Measurements from ENCODE around the gene SLC25A22. TPM values are rescaled to one million over a fixed set of nuclear protein-coding genes. Genes with fewer than 3 reads are reported as not detected.

The SLC25A22 gene
- polyA plus RNA-seq (2013, experiment 1 of 4), result 48.0 TPM
- 45.1 TPM for polyA plus RNA-seq (2013, experiment 2 of 4)
- 34.8 TPM for polyA plus RNA-seq (2013, experiment 3 of 4)
- 39.4 TPM for polyA plus RNA-seq (2013, experiment 4 of 4)

DNA sequence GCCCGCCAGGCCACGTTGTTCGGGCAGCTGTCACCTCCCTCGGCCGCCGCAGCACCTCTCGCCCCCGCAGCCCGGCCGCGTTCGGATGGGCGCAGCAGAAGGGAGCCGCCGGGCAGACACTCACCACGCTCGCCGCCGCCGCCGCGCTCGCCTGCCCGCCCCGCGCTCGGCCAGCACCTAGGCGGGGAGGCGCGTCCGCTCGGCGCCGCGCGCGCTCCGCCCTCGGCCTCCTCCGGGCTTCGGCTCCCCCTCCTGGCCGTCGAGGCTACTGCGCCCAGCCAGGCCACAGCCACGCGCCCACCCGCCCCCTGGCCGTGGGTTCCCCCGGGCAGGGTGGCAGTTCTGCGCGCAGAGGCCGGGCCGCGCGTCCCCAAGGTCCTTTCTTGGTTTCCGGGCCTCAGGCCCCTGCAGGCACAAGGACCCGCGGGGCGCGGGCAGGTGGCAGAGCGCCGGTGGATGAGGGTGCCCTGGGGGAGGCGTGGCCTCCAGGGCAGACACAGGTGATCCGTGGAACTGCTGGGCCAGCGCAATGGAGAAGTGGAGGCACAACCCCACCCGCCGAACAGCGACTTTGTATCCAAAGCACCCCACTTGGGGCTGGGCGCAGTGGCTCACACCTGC, at the start of gene SLC25A22:
SLC25A22 (minus strand) TSS at position 189 of the 621 bp plus-strand sequence. CDS start 3,275 bp downstream, outside the sequence.
- Histone ChIP-seq H3K36me3 (ENCODE audit: control insufficient read depth, insufficient read depth, low read length) (peaks cover 8% of the 10 kb centered on the region), H3K9me3 (ENCODE audit: control insufficient read depth, low read length) (no peaks in the 10 kb centered on the region), H3K4me1 (ENCODE audit: control insufficient read depth, insufficient read depth, low read length) (peaks cover 14% of the 10 kb centered on the region), H3K4me3 (ENCODE audit: insufficient read depth, low read depth, low read length) (peak within 1 kb of the TSS; percentile 72), H3K27me3 (ENCODE audit: control insufficient read depth, insufficient read depth, low read length, poor library complexity, severe bottlenecking) (no peaks in the 10 kb centered on the region), H3K27ac (ENCODE audit: insufficient read depth, low read depth, low read length, poor library complexity, severe bottlenecking) (peak within 1 kb of the TSS; percentile 52)
- WGBS, 2 experiments, result 9 to 10% methylated on average over 69 of the region's 69 CpGs

DNA sequence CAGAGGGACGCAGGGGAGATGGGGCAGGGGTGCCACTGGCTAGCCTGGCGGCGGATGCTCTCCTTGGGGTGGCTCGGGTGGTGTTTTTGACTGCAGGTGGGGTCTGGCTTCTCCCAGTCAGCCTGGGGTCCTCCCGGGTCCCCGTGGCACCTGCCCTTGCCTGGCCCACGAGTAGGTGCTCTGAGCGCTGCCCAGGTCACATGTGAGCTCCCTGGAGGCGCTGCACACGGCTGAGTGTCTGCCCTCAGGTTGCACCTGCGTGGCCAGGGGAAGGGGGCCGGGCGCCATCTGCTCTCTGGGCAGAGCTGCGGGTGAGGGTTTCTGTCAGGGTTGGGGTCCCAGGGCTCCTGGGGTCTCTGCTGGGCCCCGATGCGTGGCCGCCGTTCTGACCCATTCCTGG, 49.8 kb upstream of the SLC25A22 start:
- Histone ChIP-seq H3K4me3 (ENCODE audit: insufficient read depth, low read depth, low read length) (no peak overlapping the region), H3K9me3 (ENCODE audit: control insufficient read depth, low read length) (no peaks in the 10 kb centered on the region)
- 89 to 92% methylated on average over 18 of the region's 18 CpGs for WGBS, 2 experiments

DNA sequence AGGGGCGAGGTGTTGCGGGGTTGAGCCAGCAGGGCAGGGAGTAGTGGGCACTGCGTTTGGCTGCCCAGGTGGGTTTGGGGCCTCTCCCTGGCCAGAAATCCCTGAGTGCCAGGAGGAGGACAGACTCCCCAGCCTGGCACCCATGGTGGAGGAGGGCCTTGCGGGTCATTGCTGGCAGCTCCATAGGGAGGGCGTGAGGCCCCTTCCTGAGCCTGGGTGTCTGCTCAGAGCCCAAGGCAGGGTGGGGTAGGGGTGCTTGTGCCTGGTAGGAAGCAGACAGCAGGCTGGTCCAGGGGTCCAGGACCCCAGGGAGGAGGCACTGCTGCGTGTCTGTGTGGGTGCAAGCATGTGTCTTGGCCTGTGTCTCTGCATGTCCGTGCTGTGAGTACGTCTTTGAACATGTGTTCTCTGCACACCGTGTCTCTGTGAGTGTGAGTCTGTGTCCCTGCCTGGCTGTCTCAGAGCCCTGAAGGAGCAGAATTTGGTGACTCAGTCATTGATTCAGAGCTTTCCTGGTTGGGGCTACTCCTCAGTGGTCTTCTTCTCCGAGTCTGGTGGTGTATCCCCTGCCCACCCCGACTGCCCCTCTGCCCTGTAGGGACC, 48.5 kb upstream of the SLC25A22 start:
- Histone ChIP-seq H3K4me3 (ENCODE audit: insufficient read depth, low read depth, low read length) (no peak overlapping the region), H3K4me1 (ENCODE audit: control insufficient read depth, insufficient read depth, low read length) (peaks cover 48% of the 10 kb centered on the region), H3K9me3 (ENCODE audit: control insufficient read depth, low read length) (no peaks in the 10 kb centered on the region), H3K27ac (ENCODE audit: insufficient read depth, low read depth, low read length, poor library complexity, severe bottlenecking) (no peak overlapping the region), H3K36me3 (ENCODE audit: control insufficient read depth, insufficient read depth, low read length) (no peaks in the 10 kb centered on the region), H3K27me3 (ENCODE audit: control insufficient read depth, insufficient read depth, low read length, poor library complexity, severe bottlenecking) (peaks cover 36% of the 10 kb centered on the region)
- 92 to 95% methylated on average over 11 of the region's 11 CpGs for WGBS, 2 experiments

More for the DNA sequence above, 49.8 kb upstream of the SLC25A22 start:
- Histone ChIP-seq H3K4me1 (ENCODE audit: control insufficient read depth, insufficient read depth, low read length) (peaks cover 50% of the 10 kb centered on the region), H3K36me3 (ENCODE audit: control insufficient read depth, insufficient read depth, low read length) (no peaks in the 10 kb centered on the region), H3K27ac (ENCODE audit: insufficient read depth, low read depth, low read length, poor library complexity, severe bottlenecking) (no peak overlapping the region), H3K27me3 (ENCODE audit: control insufficient read depth, insufficient read depth, low read length, poor library complexity, severe bottlenecking) (peaks cover 36% of the 10 kb centered on the region)

DNA sequence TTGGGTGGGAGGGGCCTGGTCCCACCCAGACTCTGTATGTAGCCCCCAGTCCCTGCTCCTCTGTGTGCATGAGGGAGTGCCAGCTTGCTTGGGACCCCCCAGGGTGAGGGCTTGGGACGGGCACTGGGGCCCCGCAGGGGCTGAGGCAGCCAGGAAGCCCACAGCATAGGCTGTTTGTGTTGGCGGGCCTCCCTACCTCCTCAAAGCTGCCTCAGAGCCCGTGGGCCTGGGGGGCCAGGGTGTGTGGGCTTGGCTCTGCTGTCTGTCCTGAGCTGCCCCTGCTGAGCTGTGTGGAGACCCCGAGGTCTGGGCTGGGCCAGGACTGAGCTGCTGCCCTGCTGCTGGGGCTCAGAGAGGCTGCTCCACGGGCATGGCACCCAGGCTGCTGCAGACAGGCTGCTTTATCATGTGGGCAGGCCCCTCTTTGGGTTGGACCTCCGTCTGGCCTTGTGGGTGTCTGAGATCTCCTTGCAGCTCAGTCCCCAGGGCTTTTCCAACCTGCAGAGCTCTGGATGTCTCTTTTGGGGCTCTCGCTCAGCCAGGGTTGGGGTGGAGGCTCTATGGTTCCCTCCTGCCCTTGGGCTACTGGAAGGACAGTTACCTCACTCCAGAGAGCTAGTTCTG, 47.9 kb upstream of the SLC25A22 start:
- Histone ChIP-seq H3K27ac (ENCODE audit: insufficient read depth, low read depth, low read length, poor library complexity, severe bottlenecking) (no peak overlapping the region), H3K4me3 (ENCODE audit: insufficient read depth, low read depth, low read length) (no peak overlapping the region), H3K4me1 (ENCODE audit: control insufficient read depth, insufficient read depth, low read length) (peaks cover 47% of the 10 kb centered on the region), H3K27me3 (ENCODE audit: control insufficient read depth, insufficient read depth, low read length, poor library complexity, severe bottlenecking) (peaks cover 32% of the 10 kb centered on the region), H3K36me3 (ENCODE audit: control insufficient read depth, insufficient read depth, low read length) (no peaks in the 10 kb centered on the region), H3K9me3 (ENCODE audit: control insufficient read depth, low read length) (no peaks in the 10 kb centered on the region)
- WGBS, 2 experiments, result 68 to 71% methylated on average over 8 of the region's 8 CpGs

DNA sequence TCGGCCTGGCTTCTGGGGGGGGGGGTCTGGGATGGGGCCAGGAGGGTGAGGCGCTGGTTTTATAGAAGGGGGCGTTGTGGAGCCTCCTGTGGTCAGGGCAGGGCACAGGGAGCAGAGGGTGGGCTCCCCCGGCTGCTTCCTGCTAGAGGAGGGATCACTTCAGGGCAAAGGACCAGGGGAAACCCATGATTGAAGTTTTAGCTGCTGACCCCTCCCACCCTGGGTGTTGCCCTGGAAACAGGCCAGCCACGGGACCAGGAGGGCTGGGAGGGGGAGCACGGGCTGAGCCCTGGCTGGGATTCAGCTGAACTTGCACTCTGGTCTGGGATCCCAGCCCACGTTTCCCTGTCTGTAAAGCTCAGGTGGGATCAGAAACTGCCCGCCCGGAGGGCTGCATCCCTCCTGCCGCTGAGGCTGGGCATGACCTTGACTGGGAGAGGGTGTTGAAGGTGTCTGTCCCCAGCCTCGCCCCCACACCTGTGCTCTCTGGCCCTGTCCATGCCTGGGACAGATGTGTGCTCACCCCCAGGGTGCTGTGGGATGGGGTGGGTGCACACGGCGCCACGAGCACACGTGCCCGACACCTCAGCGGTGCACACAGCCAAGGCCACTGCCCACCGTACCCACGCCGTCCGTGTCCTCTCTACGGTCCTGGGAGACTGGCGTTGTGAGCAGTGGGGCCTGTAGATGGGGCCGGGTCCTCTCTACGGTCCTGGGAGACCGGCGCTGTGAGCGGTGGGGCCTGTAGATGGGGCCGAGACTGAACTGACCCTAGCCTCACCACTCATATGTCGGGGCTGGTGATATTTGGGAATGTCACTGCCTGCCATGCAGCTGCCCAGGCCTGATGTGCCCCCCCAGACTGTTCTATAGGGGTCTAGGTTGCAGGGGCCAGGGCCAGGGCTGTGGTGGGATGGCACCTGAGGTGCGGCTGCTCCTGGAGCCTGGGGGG, 46.9 kb upstream of the SLC25A22 start:
- Histone ChIP-seq H3K36me3 (ENCODE audit: control insufficient read depth, insufficient read depth, low read length) (no peaks in the 10 kb centered on the region), H3K4me1 (ENCODE audit: control insufficient read depth, insufficient read depth, low read length) (peaks cover 38% of the 10 kb centered on the region), H3K27me3 (ENCODE audit: control insufficient read depth, insufficient read depth, low read length, poor library complexity, severe bottlenecking) (peaks cover 22% of the 10 kb centered on the region), H3K27ac (ENCODE audit: insufficient read depth, low read depth, low read length, poor library complexity, severe bottlenecking) (peak overlapping the region; percentile 82), H3K9me3 (ENCODE audit: control insufficient read depth, low read length) (no peaks in the 10 kb centered on the region), H3K4me3 (ENCODE audit: insufficient read depth, low read depth, low read length) (peak overlapping the region; percentile 99)
- 40 to 42% methylated on average over 31 of the region's 31 CpGs for WGBS, 2 experiments

DNA sequence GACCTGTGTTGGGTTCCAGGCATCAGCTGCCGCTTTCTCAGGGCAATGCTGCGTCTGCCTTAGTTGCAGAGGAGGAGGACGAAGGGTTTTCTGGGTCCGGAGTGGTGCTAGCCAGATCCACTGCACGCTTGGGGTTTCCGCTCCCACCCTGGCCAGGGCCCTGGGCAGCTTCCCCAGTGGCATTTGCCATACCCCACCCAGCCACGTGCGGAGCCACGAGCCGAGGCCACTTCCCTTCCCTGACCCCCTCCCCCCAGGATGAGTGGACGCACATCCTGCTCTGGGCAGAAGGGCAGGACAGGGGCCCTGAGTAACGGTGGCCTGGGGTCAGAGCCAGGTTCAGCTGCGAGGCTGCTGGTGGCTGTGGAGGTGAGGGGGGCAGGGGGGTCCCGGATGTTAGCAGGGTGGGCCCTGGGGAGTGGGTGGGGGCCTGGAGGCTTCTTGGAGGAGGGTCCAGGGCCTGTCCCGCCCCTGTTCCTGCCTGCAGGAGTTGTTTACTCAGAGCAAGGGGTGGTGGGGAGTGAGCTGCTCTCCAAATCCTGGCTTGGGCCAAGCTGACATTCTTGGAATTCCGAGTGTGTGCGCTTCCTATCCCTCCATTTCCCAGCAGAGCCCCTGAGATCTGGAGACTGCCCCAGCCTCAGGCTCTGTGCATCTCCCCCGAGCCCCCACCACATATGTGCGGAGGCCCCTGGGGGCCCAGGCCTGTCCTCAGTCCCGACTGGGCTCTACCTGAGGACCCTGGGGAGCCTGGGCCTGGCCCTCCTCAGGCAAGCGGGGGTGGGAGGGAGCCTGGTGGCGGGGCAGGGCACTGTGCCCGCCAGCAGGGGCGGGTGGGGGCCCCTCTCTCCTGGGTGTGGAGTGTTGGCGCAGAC, 46.0 kb upstream of the SLC25A22 start:
- Histone ChIP-seq H3K4me3 (ENCODE audit: insufficient read depth, low read depth, low read length) (peak overlapping the region; percentile 99), H3K36me3 (ENCODE audit: control insufficient read depth, insufficient read depth, low read length) (peaks cover 6% of the 10 kb centered on the region), H3K27me3 (ENCODE audit: control insufficient read depth, insufficient read depth, low read length, poor library complexity, severe bottlenecking) (peaks cover 16% of the 10 kb centered on the region), H3K9me3 (ENCODE audit: control insufficient read depth, low read length) (no peaks in the 10 kb centered on the region), H3K4me1 (ENCODE audit: control insufficient read depth, insufficient read depth, low read length) (peaks cover 35% of the 10 kb centered on the region), H3K27ac (ENCODE audit: insufficient read depth, low read depth, low read length, poor library complexity, severe bottlenecking) (peak overlapping the region; percentile 82)
- 2% methylated on average over 25 of the region's 25 CpGs for WGBS, 2 experiments

DNA sequence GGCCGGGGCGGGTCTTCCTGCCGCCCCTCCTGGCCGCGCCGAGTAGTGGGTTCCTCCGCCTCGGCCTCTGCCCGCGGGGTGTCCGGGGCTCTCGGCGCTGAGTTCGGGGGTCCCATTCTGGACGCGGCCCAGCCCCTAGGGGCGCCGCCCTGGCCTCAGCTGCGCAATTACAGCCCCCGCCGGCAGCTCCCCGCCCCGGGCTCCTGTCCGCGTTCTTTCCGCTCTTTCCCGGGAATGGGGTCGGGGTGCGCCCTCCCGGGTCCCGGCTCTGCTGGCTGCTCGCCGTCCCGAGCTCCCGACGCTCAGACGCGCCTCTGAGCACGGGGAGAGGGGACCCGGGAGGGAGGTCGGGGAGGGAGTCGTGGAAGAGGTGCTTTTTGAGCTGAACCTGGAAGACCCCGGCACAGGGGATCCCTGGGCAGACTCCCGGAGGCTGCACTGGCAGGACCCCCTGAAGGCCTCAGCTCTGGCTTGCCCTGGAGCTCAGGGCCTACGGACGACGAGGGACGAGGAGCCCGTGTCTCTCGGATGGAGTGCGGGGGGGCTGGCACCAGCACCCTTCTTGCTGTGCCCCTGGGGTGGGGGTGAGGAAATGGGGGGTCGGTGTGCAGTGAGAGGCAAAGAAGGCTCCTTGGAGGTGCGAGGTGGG, 45.1 kb upstream of the SLC25A22 start:
- Histone ChIP-seq H3K36me3 (ENCODE audit: control insufficient read depth, insufficient read depth, low read length) (peaks cover 11% of the 10 kb centered on the region), H3K4me1 (ENCODE audit: control insufficient read depth, insufficient read depth, low read length) (peaks cover 28% of the 10 kb centered on the region), H3K27me3 (ENCODE audit: control insufficient read depth, insufficient read depth, low read length, poor library complexity, severe bottlenecking) (peaks cover 7% of the 10 kb centered on the region), H3K27ac (ENCODE audit: insufficient read depth, low read depth, low read length, poor library complexity, severe bottlenecking) (no peak overlapping the region), H3K4me3 (ENCODE audit: insufficient read depth, low read depth, low read length) (peak overlapping the region; percentile 99), H3K9me3 (ENCODE audit: control insufficient read depth, low read length) (no peaks in the 10 kb centered on the region)
- 0% methylated on average over 53 of the region's 53 CpGs for WGBS, 2 experiments

DNA sequence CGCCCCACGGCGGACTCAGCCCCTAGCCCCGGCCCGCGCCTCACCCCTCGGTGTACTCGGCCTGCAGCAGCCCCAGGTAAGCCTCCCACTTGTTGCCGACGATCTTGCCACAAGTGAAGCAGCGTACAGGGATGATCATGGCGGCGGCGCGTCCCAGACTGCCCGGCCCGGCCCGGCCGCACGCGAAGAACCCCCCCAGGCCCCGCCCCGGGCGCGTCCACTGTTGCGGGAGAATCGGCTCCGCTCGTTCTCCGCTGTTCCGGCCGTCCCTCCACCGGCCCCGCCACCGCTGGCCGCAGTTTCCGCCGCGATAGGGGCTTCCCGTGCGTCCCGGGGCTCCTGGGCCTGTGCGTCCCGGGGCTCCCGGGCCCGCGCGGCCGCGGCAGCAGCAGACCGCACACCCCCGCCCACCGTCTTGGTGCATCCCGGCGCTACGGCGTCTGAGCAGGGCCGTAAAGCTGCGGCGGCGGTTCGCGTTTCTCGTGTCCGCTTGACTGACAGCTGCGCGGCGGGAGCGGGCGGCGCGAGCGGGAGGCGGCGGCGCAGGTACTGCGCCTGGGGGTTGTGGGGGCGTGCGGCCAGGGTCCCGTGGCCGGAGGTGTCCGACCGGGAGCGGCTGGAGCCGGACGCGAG, 44.4 kb upstream of the SLC25A22 start, which contains the start of the genes POLR2L and TSPAN4:
POLR2L (minus strand) TSS at position 160 of the 633 bp plus-strand sequence; CDS start at position 139, 21 bp downstream.
TSPAN4 (plus strand) TSS at position 483 of the 633 bp plus-strand sequence. CDS start 7,453 bp downstream, outside the sequence.
- H3K4me3 ChIP-seq (ENCODE audit: insufficient read depth, low read depth, low read length), result peak within 1 kb of the TSS; percentile 99

More for the DNA sequence above, 44.4 kb upstream of the SLC25A22 start, which contains the start of the genes POLR2L and TSPAN4:
- 0% methylated on average over 87 of the region's 87 CpGs for WGBS, 2 experiments
- Histone ChIP-seq H3K9me3 (ENCODE audit: control insufficient read depth, low read length) (no peaks in the 10 kb centered on the region), H3K4me1 (ENCODE audit: control insufficient read depth, insufficient read depth, low read length) (peaks cover 28% of the 10 kb centered on the region), H3K27ac (ENCODE audit: insufficient read depth, low read depth, low read length, poor library complexity, severe bottlenecking) (peak within 1 kb of the TSS; percentile 98), H3K27me3 (ENCODE audit: control insufficient read depth, insufficient read depth, low read length, poor library complexity, severe bottlenecking) (peaks cover 7% of the 10 kb centered on the region), H3K36me3 (ENCODE audit: control insufficient read depth, insufficient read depth, low read length) (peaks cover 11% of the 10 kb centered on the region)

All from ectodermal cell (in vitro differentiated cells).